HEK293 (cell line): ENCODE data around the gene P2RY11.

Source experiments
- KLF7 ChIP-seq: fragments of 450-650 bp; formaldehyde crosslinking; IDR thresholded peaks from 2 replicates; pipeline ENCODE4 v1.5.1; 2016; ENCODE audit warnings: missing biosample characterization, missing genetic modification characterization, borderline replicate concordance
- MYNN ChIP-seq: fragments of 450-650 bp; formaldehyde crosslinking; IDR thresholded peaks from 2 replicates; pipeline ENCODE4 v1.5.1; 2016; ENCODE audit warnings: missing biosample characterization, missing genetic modification characterization, borderline replicate concordance
- PRDM1 ChIP-seq: fragments of 450-650 bp; formaldehyde crosslinking; IDR thresholded peaks from 2 replicates; pipeline ENCODE4; 2016; ENCODE audit warnings: missing biosample characterization, missing genetic modification characterization
- SALL2 ChIP-seq: fragments of 450-650 bp; formaldehyde crosslinking; IDR thresholded peaks from 2 replicates; pipeline ENCODE4 v1.5.0; 2017; ENCODE audit warnings: missing biosample characterization, mild to moderate bottlenecking, missing genetic modification characterization, borderline replicate concordance
- TSHZ1 ChIP-seq: fragments of 450-650 bp; formaldehyde crosslinking; IDR thresholded peaks from 2 replicates; pipeline ENCODE4 v1.5.1; 2016; ENCODE audit warnings: missing biosample characterization, missing genetic modification characterization, borderline replicate concordance
- ZBTB1 ChIP-seq: fragments of 450-650 bp; formaldehyde crosslinking; IDR thresholded peaks from 2 replicates; pipeline ENCODE4 v1.5.1; 2016; ENCODE audit warnings: missing biosample characterization, missing genetic modification characterization
- ZBTB11 ChIP-seq: fragments of 450-650 bp; formaldehyde crosslinking; conservative IDR thresholded peaks from 2 replicates; pipeline ENCODE4 v1.5.1; 2016; ENCODE audit warnings: low read depth, missing biosample characterization, missing genetic modification characterization
- ZNF140 ChIP-seq: fragments of 450-650 bp; formaldehyde crosslinking; IDR thresholded peaks from 2 replicates; pipeline ENCODE4 v1.5.1; 2016; ENCODE audit warnings: missing biosample characterization, missing genetic modification characterization
- ZNF184 ChIP-seq: fragments of 450-650 bp; IDR thresholded peaks from 2 replicates; pipeline ENCODE4 v1.5.1; 2018; ENCODE audit warnings: missing biosample characterization, mild to moderate bottlenecking, missing genetic modification characterization
- ZNF280C ChIP-seq: fragments of 450-650 bp; formaldehyde crosslinking; IDR thresholded peaks from 2 replicates; pipeline ENCODE4 v1.5.1; 2016; ENCODE audit warnings: missing biosample characterization, missing genetic modification characterization
- ZNF521 ChIP-seq: fragments of 450-650 bp; formaldehyde crosslinking; IDR thresholded peaks from 2 replicates; pipeline ENCODE4 v1.5.1; 2017; ENCODE audit warnings: missing biosample characterization, mild to moderate bottlenecking, missing genetic modification characterization
- ZNF561 ChIP-seq: fragments of 450-650 bp; IDR thresholded peaks from 2 replicates; pipeline ENCODE4 v1.5.1; 2018; ENCODE audit warnings: missing biosample characterization, missing genetic modification characterization, borderline replicate concordance
- ZNF571 ChIP-seq: fragments of 450-650 bp; formaldehyde crosslinking; IDR thresholded peaks from 2 replicates; pipeline ENCODE4 v1.5.0; 2017; ENCODE audit warnings: missing biosample characterization, missing genetic modification characterization
- ZNF664 ChIP-seq: fragments of 450-650 bp; formaldehyde crosslinking; IDR thresholded peaks from 2 replicates; pipeline ENCODE4 v1.5.1; 2016; ENCODE audit warnings: missing biosample characterization, missing genetic modification characterization
- ZNF670 ChIP-seq: fragments of 450-650 bp; formaldehyde crosslinking; IDR thresholded peaks from 2 replicates; pipeline ENCODE4 v1.5.1; 2016; ENCODE audit warnings: missing biosample characterization, missing genetic modification characterization, low read depth
- ZSCAN16 ChIP-seq: fragments of 450-650 bp; formaldehyde crosslinking; IDR thresholded peaks from 2 replicates; pipeline ENCODE4 v1.5.1; 2016; ENCODE audit warnings: missing biosample characterization, missing genetic modification characterization
- TF ChIP-seq, protein P1 (sequence below): IDR thresholded peaks from 2 replicates; pipeline ENCODE4 v1.6.1; 2011; ENCODE audit warnings: mild to moderate bottlenecking, low read depth, low read length, borderline replicate concordance
- TF ChIP-seq, protein P2 (sequence below): fragments of 450-650 bp; formaldehyde crosslinking; IDR thresholded peaks from 2 replicates; pipeline ENCODE4 v1.5.0; 2017; ENCODE audit warnings: missing biosample characterization, missing genetic modification characterization, borderline replicate concordance
- TF ChIP-seq, protein P3 (sequence below): fragments of 450-650 bp; formaldehyde crosslinking; IDR thresholded peaks from 2 replicates; pipeline ENCODE4 v1.5.1; 2016; ENCODE audit warnings: missing biosample characterization, missing genetic modification characterization
- TF ChIP-seq, protein P4 (sequence below): fragments of 450-650 bp; formaldehyde crosslinking; IDR thresholded peaks from 2 replicates; pipeline ENCODE4 v1.5.1; 2016; ENCODE audit warnings: missing biosample characterization, missing genetic modification characterization

Gene P2RY11

GRCh38 chr19:10095948-10096614 is 15.4 kb upstream of the P2RY11 start (continued):
- TF ChIP-seq TSHZ1 (tag by site-specific recombination) (no peak), ZBTB11 (tag by site-specific recombination) (no peak), ZSCAN16 (tag by site-specific recombination) (no peak), ZBTB1 (no peak), ZNF571 (no peak), ZNF664 (no peak), KLF7 (tag by site-specific recombination) (no peak), PRDM1 (tag by site-specific recombination) (no peak), ZNF670 (tag by site-specific recombination) (no peak), ZNF561 (peak; percentile 75), SALL2 (tag by site-specific recombination) (no peak), ZNF140 (no peak), MYNN (tag by site-specific recombination) (no peak), ZNF280C (tag by site-specific recombination) (no peak), ZNF184 (tag by site-specific recombination) (no peak), ZNF521 (tag by site-specific recombination) (no peak)
- TF ChIP-seq, protein P1, sequence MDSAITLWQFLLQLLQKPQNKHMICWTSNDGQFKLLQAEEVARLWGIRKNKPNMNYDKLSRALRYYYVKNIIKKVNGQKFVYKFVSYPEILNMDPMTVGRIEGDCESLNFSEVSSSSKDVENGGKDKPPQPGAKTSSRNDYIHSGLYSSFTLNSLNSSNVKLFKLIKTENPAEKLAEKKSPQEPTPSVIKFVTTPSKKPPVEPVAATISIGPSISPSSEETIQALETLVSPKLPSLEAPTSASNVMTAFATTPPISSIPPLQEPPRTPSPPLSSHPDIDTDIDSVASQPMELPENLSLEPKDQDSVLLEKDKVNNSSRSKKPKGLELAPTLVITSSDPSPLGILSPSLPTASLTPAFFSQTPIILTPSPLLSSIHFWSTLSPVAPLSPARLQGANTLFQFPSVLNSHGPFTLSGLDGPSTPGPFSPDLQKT: no peak
- TF ChIP-seq, protein P2, sequence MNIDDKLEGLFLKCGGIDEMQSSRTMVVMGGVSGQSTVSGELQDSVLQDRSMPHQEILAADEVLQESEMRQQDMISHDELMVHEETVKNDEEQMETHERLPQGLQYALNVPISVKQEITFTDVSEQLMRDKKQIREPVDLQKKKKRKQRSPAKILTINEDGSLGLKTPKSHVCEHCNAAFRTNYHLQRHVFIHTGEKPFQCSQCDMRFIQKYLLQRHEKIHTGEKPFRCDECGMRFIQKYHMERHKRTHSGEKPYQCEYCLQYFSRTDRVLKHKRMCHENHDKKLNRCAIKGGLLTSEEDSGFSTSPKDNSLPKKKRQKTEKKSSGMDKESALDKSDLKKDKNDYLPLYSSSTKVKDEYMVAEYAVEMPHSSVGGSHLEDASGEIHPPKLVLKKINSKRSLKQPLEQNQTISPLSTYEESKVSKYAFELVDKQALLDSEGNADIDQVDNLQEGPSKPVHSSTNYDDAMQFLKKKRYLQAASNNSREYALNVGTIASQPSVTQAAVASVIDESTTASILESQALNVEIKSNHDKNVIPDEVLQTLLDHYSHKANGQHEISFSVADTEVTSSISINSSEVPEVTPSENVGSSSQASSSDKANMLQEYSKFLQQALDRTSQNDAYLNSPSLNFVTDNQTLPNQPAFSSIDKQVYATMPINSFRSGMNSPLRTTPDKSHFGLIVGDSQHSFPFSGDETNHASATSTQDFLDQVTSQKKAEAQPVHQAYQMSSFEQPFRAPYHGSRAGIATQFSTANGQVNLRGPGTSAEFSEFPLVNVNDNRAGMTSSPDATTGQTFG (tag by site-specific recombination): no peak
- TF ChIP-seq, protein P3, sequence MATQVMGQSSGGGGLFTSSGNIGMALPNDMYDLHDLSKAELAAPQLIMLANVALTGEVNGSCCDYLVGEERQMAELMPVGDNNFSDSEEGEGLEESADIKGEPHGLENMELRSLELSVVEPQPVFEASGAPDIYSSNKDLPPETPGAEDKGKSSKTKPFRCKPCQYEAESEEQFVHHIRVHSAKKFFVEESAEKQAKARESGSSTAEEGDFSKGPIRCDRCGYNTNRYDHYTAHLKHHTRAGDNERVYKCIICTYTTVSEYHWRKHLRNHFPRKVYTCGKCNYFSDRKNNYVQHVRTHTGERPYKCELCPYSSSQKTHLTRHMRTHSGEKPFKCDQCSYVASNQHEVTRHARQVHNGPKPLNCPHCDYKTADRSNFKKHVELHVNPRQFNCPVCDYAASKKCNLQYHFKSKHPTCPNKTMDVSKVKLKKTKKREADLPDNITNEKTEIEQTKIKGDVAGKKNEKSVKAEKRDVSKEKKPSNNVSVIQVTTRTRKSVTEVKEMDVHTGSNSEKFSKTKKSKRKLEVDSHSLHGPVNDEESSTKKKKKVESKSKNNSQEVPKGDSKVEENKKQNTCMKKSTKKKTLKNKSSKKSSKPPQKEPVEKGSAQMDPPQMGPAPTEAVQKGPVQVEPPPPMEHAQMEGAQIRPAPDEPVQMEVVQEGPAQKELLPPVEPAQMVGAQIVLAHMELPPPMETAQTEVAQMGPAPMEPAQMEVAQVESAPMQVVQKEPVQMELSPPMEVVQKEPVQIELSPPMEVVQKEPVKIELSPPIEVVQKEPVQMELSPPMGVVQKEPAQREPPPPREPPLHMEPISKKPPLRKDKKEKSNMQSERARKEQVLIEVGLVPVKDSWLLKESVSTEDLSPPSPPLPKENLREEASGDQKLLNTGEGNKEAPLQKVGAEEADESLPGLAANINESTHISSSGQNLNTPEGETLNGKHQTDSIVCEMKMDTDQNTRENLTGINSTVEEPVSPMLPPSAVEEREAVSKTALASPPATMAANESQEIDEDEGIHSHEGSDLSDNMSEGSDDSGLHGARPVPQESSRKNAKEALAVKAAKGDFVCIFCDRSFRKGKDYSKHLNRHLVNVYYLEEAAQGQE (tag by site-specific recombination): 0 out of 2 replicates have a peak, but pooled peaks have one; percentile 45
- TF ChIP-seq, protein P4, sequence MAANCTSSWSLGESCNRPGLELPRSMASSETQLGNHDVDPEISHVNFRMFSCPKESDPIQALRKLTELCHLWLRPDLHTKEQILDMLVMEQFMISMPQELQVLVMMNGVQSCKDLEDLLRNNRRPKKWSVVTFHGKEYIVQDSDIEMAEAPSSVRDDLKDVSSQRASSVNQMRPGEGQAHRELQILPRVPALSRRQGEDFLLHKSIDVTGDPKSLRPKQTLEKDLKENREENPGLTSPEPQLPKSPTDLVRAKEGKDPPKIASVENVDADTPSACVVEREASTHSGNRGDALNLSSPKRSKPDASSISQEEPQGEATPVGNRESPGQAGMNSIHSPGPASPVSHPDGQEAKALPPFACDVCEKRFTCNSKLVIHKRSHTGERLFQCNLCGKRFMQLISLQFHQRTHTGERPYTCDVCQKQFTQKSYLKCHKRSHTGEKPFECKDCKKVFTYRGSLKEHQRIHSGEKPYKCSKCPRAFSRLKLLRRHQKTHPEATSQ (tag by site-specific recombination): 0 out of 2 replicates have a peak, but pooled peaks have one; percentile 46
